Ovary (tissue), 3 donors: Measurements from ENCODE around the gene DCLRE1C.

Experiments
- CTCF ChIP-seq, 3 donors: fragments of 450-650 bp in 2 of 3; fragments of 200-600 bp in 1 of 3; IDR thresholded peaks; one replicate each; pipeline versions ENCODE4 v1.5.1 to v1.8.0; 2016 to 2022; ENCODE audit warnings: antibody characterized with exemption in 3 of 3, mild to moderate bottlenecking in 1 of 3
- EP300 ChIP-seq: sonication (generic); formaldehyde crosslinking; IDR thresholded peaks from one replicate; pipeline ENCODE4 v1.6.1; 2017; ENCODE audit warnings: antibody characterized with exemption
- POLR2A ChIP-seq: fragments of 450-650 bp; IDR thresholded peaks from one replicate; pipeline ENCODE4 v1.6.1; 2017; ENCODE audit warnings: antibody characterized with exemption, mild to moderate bottlenecking, moderate library complexity
- donor health status: DM: no; HTN: no; CAD: no.

DNA sequence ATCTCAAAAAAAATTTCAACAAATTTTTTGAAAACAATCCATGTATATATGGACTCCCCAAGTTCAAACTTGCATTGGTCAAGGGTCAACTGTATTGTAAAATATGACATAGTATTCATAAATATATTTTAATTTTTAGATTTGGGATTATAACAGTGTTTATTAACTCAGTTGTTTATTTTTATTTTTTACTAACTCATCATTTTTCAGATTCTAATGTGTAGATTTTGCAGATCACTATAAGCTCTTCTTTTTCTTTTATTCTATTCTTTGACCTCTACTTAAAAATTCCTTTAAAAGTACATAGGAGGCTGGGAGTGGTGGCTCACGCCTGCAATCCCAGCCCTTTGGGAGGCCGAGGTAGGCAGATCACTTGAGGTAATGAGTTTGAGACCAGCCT is 14.0 kb upstream of the DCLRE1C start:
- TF ChIP-seq CTCF (IDR thresholded peaks at IDR 0.05) = no peak
- no peak for TF ChIP-seq POLR2A
- no peak for TF ChIP-seq EP300
